GM12891 (cell line): ENCODE data around the gene TIMP3.

Experiments
- DNase-seq: peaks from one replicate; pipeline ENCODE4 v3.0.0; 2011; ENCODE audit warnings: low spot score; ENCODE audit not compliant: insufficient read length
- FAIRE-seq: peaks from 2 replicates; lab custom pipeline; 2011; peaks lifted over from hg19 to GRCh38; lab: Jason Lieb, UNC
- PAX5 ChIP-seq: IDR thresholded peaks from 2 replicates; pipeline ENCODE4 v1.6.1; 2011; ENCODE audit warnings: low read length, moderate library complexity, mild to moderate bottlenecking; ENCODE audit not compliant: insufficient read depth, severe bottlenecking
- POLR2A ChIP-seq: IDR thresholded peaks from 2 replicates; pipeline ENCODE4 v1.6.1; 2011; ENCODE audit warnings: low read depth, low read length, control low read depth
- POLR2AphosphoS5 ChIP-seq: IDR thresholded peaks from 2 replicates; pipeline ENCODE4 v1.6.1; 2011; ENCODE audit warnings: low read depth, low read length, control low read depth
- POU2F2 ChIP-seq: IDR thresholded peaks from 2 replicates; pipeline ENCODE4 v1.6.1; 2011; ENCODE audit warnings: low read depth, mild to moderate bottlenecking, control low read depth, low read length, moderate library complexity
- SPI1 ChIP-seq: IDR thresholded peaks from 2 replicates; pipeline ENCODE4 v1.6.1; 2011; ENCODE audit warnings: low read depth, low read length, control low read depth
- TAF1 ChIP-seq: IDR thresholded peaks from 2 replicates; pipeline ENCODE4 v1.6.1; 2011; ENCODE audit warnings: low read depth, low read length, control low read depth

The TIMP3 gene

DNA sequence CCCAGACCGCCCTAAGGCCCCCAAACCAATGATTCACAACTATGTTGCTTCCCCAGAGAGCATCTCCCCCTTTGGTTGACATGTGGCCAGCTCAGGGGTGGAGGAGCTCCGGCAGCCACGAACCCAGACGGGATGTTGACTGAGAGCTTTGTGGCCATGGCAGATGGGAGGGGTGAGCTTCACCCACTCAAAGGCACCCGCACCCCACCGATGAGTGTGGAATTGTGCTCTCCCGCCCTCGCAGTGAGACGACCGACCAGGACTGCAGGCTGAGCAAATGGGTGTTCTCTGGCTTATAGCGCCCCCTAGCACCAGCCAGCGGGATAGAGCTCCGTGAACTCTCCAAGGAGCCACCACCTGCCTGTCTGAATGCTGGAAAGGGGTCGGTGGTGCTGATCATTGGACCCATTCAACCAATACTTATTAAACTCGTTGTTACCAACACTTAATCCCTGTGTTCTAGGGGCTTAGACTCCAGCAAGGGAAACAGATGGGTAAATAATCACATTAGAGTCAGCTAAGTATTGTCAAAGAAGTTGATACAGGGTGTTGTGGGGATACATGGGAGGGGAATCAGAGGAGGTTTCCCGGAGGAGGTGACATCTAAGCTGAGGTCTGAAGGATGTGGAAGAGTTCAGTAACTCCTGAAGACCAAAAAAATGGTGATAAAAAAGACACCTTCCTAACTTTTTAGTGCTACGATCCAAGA, 4.5 kb upstream of the TIMP3 start:
- TF ChIP-seq POU2F2 = no peak
- no peak for TF ChIP-seq POLR2A
- TF ChIP-seq POLR2AphosphoS5 = no peak
- FAIRE-seq (no peak), DNase-seq (peak; percentile 66)

DNA sequence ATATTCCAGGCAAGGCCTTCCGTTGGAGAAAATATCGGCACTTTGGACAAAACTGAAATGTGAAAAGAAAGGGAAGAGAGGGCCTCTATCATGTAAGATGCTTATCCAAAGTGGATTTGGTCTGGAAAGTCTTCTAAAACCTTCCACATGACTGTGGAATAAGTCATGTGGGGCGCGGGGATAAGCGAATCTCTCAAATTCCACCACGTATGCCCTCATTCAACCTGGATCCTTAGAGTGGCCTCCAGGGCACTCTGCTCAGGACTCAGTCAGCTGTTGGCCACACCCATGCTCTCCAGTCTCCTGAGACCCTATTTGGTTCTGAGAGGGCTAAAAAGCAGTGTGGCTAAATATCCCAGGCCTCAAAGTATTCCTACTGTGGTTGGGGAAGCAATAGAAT, 2.0 kb upstream of the TIMP3 start:
- DNase-seq = no peak
- FAIRE-seq = no peak
- TF ChIP-seq TAF1 (no peak), POLR2AphosphoS5 (no peak), POU2F2 (no peak), POLR2A (no peak)

DNA sequence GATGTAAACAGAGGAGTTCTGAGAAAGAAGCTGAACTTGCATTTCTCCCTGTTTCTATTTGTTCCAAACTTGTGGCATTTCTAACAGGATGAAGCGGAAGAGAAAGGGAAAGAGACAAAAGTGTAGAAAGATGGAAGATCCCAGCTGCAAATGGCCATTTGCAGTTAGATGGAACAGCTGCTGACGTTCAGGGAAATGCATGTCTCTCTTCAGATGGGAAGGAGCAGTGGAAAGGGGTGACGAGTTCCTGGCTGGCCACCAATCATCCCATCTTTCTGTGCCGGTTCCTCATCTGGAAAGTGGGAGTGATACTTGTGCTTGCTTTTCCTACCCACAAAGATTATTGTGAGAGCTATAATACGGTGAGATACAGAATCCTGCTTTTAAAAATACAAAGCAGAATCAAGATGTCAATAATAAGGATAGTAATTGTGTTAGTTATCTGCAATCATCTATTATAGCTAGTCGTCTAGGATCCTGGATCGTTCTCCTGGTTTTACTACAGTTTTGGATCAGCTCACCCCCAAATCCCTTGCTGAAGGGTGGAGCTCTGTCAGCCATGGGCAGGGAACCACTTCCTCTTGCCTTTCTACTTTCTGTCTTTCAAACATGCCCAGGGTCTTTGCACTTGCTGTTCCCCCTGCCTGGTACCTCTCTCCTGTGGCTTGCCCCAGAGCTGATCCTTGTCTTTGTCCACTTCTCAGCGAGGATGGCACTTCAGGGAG, 1.2 kb upstream of the TIMP3 start:
- no peak for TF ChIP-seq POU2F2
- no peak for TF ChIP-seq TAF1
- TF ChIP-seq SPI1 = no peak
- no peak for TF ChIP-seq POLR2A
- TF ChIP-seq PAX5 = no peak
- TF ChIP-seq POLR2AphosphoS5 = no peak
- DNase-seq (no peak), FAIRE-seq (no peak)

DNA sequence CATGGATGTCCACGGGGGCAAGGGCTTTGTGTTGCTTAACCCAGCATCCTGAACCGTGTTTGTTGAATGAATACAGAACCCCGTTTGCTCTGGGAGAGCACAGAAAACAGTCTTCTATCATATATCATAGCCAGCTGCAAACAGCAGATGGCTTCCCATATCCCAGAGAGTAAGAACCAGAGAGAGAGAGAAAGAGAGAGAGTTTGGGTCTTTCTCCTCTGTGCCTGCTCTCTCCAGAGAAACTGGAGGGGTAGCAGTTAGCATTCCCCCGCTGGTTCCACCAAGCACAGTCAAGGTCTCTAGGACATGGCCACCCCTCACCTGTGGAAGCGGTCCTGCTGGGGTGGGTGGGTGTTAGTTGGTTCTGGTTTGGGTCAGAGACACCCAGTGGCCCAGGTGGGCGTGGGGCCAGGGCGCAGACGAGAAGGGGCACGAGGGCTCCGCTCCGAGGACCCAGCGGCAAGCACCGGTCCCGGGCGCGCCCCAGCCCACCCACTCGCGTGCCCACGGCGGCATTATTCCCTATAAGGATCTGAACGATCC, 440 bp upstream of the TIMP3 start:
- TF ChIP-seq TAF1 = no peak
- no peak for TF ChIP-seq SPI1
- TF ChIP-seq PAX5 = no peak
- TF ChIP-seq POLR2AphosphoS5 = no peak
- TF ChIP-seq POLR2A = no peak
- no peak for TF ChIP-seq POU2F2
- DNase-seq = no peak
- no peak for FAIRE-seq

DNA sequence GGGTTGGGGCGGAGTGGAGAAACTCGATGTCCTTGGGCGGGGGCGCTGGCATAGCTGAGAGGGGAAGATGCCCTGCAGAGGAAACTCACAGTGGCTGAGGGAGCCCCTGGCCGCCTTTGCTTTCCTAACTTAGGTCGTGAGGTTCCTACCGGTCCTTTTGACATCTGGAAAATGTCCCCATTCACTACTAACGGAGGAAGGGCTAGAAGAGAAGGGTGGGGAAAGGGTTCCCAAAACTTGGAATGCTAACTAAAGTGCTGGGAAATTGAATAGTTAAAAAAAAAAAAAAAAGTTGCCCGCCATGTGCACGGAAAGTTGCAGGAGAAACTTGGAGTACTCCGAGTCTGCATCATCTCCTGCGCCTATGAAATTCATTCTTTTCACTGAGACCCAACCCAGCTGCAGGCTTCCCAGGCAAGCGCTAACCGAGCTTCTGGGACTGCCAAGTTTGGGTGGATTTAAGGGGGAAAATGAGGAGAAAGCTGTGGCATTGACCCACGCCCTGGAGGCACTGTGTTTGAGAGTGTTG, 796 bp downstream of the TIMP3 start:
- no peak for DNase-seq
- TF ChIP-seq POU2F2 = no peak
- no peak for TF ChIP-seq SPI1
- TF ChIP-seq PAX5 = no peak
- no peak for TF ChIP-seq POLR2AphosphoS5
- no peak for TF ChIP-seq TAF1
- no peak for TF ChIP-seq POLR2A
- FAIRE-seq = no peak

DNA sequence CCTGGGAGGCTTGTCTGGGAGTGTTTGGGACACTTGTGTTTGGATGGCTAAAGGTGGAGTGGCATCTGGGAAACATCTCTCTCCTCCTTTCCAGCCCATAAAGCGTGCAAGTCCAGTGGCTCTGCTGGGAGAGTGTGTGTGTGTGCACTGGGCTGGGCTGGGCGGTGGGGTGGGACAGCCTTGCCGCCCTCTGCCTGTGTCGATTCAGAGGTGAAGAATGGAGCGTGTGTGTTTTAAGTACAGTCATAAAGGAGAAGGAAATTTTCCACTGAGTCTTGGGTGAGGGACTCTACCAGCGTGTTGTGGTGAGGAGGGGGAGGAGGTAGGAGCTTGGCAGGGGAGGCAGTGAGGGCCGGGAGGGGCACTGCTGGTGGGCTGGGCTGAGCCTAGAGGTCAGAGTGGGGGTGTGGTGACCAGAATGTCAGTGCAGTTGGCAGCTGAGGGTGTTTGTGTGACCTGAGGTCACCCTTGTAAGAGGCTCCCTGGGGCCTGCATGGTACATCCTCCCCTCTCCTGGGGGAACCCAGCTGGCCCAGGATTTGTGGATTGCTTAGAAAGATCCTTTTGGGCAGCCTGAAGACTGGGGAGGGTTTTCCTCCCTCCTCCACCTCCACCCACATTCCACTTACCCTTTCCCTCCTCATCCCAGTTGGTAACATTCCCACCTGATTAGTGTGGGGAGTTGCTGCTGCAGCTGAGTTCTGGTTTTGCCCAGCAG, 1.7 kb downstream of the TIMP3 start:
- TF ChIP-seq POU2F2 = no peak
- TF ChIP-seq SPI1 = no peak
- TF ChIP-seq POLR2A = no peak
- FAIRE-seq (no peak), DNase-seq (no peak)

DNA sequence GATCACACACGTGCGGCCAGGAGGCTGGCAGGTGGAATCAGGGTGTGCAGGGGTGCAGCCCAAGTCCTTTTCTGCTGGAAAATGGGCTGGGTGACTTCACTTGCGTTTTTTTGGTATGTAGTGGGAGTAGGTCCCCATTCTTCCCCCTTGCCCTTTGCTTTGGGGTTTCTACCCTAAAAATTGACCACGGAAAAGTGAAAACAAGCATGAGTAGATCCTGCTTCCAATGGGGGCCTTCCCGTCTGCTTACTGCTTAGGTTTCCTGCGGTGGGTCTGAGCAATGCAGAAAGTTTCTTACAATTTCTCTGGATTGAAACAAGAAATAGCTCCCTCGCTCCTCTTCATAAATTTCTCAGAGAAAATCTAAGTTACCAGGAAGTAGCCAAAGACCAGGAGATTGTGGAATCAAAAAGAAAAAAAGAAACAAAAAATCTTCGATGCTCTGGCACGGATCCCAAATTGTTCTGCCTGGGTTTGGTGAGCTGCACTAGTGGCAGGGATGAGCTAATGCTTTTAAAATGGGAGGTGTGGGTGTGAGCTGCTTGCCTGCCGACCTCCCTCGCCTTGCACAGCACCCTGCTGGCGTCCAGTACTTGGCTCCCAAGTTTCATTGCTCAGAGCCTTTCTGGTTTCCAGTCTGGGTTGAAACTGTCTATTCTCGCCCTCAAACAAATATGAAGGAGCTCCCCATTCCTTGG, 2.4 kb downstream of the TIMP3 start:
- no peak for DNase-seq
- FAIRE-seq = no peak
- TF ChIP-seq POLR2AphosphoS5 (no peak), POLR2A (no peak), POU2F2 (no peak), TAF1 (no peak), SPI1 (no peak), PAX5 (no peak)

DNA sequence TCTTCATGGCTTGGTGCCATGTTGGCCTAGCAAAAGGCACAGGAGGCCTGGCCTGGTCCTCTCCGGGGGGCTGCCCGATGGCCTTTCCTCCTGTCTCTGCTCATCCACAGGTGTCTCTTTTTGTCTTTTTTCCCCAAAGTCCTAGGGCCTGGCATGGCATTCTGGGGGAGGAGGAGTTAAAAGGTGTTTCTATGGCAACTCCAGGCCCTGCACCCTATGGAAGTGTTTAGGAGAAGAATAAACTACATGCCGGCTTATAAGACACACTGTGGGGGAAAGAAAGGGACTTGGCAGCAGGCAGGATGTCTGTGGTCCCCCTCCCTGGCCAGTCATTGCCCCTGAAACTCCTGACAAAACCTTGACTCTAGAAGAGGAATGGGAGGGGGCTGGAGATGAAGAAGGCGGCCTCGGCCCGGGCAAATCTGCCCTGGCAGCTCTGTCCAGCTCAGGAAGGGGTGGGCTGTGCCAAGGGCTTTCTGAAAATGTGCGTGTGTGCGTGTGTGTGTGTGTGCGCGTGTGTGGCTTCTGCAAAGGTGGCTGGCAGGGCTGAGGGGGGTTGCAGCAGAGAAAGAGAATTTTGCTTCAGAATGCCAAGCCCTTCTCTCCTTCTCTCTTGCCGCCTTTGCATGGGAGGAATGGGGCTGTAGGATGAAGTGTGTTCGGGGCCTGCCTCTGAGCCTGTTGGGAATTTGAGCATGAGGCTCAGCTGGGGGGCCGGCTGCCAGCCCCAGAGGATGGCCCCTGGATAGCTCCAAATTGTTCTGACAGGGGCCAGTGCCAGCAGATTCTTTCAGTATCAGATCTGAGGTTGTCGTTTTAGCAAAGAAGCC, 3.2 kb downstream of the TIMP3 start:
- DNase-seq = no peak
- no peak for FAIRE-seq
- TF ChIP-seq POU2F2 (no peak), PAX5 (no peak), TAF1 (no peak)

DNA sequence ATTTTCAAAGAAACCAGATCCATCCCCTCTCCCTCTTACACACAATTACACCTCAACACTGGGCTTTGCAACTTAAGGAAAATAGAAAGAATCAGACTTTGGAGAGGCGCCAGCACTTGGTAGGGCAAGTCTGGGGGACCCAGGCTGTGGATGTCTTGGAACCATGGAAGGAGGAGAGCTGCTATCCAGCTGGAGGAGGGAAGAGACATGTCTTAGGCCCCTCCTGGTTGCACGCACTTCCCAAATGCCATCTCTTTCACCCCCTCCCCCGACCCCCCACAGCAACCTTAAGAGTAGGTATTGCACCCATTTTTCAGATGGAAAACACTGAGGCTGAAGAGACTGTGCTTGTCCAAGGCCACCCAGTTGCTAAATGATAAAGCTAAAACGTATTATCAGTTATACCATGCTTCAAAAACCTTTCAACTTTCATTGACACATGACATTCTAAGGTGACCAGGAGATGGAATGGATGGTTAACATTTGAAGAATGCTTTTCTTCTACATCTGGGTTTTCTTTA, 3.9 kb downstream of the TIMP3 start:
- FAIRE-seq (no peak), DNase-seq (no peak)
- TF ChIP-seq TAF1 = no peak
- TF ChIP-seq POU2F2 = no peak
- no peak for TF ChIP-seq POLR2A
- TF ChIP-seq POLR2AphosphoS5 = no peak
- no peak for TF ChIP-seq PAX5
- TF ChIP-seq SPI1 = no peak
